Activated T-helper 9 cell treated with anti-CD3 and anti-CD28 coated beads, Interleukin-2, amount 50 U/mL, for 16 hours (primary cell): Measurements from ENCODE around the gene SAMD14.

Source experiments
- DNase-seq: peaks from one replicate; pipeline ENCODE4 v3.0.0-alpha.2; 2020; ENCODE audit warnings: low read depth

The SAMD14 gene

DNA sequence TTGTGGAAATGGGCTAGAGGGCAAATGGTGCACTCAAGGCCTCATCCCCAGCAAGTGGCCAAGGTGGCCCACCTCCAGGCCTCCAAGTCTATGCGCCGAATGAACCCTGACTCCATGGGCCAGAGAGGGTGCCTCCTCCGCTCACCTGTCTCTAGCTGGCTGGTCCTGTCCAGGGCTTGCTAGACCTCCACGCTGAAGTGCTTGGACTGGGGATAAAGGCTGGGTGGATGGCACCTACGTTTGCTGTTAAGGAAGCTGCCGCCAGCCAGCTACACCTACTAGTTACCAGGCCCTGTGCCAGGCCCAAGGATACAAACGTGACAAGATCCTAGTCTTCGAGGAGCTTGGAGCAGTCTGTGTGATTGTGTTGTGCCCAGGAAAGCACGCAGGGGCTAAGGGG is 35.1 kb upstream of the SAMD14 start:
- no peak for DNase-seq

DNA sequence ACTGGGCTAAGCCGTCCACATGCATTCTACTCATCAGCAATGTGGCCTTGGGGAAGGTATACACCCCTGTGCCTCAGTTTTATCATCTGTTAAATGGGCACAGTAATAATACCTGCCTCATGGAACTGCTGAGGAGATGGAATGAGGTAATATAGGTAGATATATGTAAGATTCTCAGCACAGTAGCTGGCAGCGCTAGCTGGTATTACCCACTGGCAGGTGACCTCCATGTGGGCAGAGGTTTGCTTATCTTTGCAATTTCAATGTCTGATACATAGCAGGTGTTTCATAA is 34.7 kb upstream of the SAMD14 start:
- DNase-seq: no peak

DNA sequence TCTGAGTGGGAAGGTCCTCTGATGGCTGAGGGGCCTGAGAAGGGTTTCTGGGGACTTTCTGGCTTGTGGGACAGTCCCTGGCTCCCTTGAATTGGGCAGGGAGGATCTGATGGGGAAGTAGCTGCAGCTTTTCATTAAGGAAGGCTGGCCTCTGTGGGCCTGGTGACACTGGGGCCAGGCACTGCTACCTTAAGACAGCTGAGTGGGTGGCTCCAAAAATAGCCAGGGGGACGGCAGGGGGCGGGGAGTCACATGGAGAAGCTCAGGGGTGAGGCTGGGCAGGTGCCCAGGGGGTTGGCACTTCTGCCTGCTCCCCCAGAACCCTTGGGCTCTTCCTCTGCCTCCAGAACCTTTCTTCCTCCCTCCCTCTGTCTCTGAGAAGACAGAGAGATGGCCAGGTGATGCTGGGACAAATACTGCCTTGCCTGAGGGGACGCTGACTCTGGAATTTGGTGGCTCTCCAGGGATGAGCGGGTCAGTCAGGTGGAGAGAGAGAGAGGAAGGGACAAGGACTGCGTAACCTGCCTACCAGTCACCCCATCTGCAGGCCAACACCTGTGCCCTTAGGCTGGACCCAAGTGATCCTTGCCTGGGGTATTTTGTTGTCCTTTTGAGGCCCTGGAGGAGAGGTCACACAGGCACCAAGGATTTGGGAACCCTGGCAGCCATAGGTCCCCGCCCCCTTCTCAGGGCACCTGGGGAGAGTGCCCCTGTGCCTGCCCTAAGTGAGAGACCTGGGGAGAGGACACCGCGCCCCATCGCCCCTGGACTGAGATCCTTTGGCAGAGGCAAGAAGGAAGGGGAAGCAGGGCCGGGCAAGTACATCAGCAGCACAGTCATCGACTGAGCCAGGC is 34.1 kb upstream of the SAMD14 start:
- DNase-seq: no peak

DNA sequence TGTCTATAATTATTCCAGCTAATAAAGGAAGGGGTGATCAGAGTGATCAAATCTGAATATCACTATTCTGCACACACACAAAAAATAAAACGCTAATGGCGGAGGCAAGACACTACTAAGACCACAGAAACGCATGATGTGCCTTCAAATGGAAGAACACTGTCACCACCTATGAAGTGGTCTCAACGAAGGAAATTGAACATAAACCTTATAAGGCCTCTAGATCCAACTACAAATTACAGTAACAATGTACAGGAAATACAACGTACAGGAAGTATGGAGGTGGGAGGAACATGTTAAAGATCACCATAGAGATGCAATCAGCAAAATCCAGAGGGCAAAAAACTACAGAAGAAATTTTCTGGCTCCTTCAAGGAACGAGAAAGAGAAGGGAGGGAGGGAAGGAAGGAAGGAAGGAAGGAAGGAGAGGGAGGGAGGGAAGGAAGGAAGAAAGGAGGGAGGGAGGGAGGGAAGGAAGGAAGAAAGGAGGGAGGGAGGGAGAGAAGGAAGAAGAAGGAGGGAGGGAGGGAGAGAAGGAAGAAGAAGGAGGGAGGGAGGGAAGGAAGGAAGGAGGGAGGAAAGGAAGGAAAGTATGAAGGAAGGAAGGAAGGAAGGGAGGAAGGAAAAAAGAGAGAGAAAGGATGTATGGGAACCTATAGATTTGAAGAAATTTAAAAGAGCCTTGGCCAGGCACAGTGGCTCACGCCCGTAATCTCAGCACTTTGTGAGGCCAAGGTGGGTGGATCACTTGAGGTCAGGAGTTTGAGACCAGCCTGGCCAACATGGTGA is 32.7 kb upstream of the SAMD14 start:
- no peak for DNase-seq

DNA sequence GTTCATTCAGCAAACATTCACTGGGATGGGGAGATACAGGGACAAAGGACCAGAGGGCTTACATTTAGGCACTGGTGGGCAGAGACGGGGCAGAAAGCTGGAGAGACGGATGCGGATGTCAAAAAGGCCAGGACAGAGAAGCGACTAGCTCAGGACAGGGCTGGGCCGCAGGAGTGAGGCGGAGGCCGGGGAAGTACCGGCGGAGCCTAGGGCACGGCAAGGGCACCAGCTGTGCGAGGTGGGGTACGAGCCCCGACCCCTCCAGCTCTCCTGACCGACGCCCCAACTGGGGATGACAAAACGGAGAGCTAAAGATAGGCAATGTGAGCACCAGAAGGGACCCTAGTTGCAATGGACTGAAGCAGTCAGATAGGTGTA is 31.9 kb upstream of the SAMD14 start:
- no peak for DNase-seq

DNA sequence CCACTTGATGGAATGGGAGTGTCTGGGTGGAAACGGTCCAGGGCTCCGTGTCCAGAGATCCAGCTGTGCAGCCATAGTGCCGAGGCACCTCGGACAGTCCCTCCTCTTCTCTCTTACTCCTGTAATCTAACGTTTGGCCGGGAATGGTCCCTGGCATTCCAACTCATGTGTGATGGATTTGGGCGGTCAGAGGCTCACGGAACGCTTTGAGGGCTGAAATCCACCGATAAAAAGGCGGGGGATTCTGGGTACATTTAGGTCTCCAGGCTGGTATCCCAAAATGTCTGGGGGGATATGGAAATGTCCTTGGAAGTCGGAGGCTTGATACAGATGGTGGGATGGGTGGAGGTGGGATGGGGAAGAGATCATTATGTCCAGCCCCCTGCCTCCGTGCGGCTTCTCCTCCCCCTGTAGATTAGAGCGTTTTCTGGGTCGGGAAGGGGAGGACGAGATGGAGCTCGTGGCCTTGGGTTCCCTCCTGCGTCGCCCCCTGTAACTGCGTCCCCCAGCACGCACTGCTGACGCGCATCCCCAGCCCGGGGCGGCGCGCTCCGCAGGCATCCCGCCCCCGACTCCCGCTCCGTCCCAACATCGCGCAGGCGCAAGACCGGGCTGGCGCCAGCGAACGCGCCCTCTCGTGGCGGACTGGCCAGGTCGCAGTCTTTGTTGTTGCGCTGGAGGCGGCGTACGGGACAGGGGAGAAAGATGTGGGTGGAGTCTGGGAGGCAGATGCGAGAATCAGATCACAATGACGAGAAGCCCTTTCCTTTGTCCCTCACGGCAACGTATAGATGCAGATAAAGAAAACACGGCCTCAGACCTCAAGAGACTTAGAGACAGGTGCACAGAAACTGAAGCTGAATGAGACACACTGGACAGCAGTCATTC is 31.3 kb upstream of the SAMD14 start:
- DNase-seq: peak; percentile 93

DNA sequence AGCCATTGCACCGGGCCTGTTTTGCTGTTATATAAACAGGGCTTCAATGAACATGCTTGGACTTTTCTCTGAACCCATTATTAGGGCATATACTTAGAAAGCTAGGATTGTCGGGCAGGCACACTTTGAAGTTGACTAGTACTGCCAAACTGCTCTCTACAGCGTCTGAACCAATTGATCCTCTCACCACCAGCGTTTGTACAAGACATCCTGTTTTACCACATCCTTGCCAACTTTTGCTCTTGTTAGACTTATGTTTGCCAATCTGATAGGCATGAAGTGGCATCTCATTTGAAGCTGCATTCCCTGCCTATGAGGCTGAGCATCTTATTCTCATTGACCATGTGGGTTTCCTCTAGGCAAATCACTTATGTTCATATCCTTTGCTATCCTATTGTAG is 27.9 kb upstream of the SAMD14 start:
- DNase-seq: no peak

DNA sequence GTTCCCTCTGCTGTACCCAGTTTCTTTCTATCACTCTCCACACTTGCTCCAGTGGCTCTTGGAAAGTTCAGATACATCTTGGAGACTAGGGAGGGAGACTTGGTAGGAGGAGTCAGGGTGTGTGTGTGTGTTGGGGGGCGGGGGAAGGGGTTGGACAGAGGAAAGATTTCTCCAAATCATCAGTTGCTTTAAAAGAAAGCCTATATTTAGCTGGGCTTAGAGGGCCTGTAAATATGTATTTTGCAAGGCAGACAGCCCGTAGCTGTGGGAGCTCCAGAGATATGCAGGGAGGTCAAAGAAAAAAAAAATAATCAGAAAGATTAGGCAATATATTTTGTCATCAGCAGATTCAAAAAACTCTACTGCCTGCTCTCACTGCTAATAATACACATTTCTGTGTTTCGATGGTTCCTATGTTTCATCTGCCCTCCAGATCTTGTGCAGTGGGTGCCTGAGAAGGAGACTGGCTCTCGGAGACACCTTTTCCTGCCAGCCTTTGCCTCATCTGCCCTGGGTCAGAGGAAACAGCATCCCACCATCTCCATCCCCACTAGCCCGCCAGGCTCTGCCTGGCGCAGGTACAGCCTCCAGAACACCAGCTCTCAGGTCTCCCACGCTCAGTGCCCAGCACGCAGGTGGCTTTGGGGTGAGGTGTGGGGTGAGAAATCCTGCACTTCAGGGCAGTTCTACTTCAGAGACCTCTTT is 25.3 kb upstream of the SAMD14 start:
- DNase-seq: no peak

DNA sequence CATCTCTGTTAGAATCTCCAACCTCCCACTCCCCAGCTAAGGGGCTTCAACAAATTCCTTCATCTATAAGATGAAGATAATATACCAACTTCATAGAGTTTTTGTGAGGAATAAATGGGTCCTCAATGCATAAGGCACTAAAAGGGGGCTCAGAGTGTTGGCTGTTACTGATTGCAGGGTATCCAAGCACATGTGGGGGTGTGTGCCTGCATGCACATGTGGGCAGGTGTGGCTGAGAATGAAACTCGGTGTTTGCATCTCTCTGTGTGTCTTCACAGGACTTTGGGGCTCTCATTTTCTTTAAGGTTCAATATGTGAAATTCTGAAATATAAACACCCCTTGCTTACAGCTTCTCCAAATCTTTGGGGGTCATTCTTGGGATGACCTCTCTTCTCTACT is 24.6 kb upstream of the SAMD14 start:
- DNase-seq: no peak

DNA sequence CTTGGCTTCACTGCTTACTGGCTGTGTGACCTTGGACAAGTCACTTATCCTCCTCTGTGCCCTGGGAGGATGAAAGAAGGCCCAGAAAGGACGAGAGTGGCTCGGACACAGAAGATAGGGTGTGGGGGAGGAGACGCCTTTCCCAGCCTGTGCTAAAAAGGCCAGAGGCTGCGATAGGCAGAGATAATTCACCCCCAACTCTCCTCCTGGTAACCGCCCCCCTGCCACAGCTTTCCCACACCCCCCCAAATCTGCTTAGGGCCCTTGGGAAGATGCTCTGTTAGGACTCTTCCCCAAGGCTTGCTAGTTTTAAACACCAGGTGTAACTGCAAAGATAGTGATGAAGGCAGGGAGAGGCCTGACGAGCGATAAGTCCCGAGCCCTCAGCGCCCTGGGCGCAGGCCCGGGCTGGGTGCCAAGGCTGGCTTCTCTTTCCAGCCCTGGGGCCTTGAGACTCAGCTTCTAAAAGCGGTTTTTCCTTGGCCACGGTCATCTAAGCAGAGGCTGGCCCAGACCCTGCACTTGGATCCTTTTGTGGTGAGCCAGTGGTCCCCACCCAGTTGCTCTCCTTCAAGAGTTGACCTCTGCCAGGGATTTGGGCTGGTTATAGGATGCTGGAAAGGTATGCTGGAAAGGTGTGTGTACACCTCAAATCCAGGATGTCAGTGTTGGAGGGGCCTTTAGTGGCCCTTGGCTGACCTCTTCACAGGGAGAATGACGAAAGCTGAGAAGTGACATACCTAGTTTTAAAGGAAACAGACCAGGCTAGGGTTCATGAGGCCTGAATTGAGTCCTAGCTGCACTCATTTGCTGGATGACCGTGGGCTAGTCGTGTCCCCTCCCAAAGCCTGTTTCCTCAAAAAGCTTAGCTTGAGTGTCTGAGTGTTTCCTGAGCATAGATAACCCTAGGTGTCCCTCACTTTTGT is 24.0 kb upstream of the SAMD14 start:
- no peak for DNase-seq

DNA sequence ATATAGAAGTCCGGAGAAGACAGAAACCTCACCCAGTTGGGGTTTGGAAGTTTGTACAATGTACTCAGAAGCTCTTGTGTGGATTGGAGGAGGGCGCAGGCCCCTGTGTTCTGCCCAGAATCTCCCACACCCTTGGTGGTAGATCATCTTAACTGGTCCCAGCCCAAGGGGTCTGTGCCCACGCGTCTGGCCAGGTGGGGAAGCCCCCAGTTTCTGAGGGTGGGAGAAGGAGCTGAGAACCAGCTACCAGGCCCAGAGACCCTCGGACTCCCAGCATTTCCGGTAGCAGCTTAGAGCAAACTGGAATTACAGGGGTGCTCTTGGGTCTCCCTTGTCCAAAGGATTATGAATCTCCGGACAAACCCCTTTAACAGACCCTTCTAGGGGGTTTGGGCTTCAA is 22.8 kb upstream of the SAMD14 start:
- no peak for DNase-seq

DNA sequence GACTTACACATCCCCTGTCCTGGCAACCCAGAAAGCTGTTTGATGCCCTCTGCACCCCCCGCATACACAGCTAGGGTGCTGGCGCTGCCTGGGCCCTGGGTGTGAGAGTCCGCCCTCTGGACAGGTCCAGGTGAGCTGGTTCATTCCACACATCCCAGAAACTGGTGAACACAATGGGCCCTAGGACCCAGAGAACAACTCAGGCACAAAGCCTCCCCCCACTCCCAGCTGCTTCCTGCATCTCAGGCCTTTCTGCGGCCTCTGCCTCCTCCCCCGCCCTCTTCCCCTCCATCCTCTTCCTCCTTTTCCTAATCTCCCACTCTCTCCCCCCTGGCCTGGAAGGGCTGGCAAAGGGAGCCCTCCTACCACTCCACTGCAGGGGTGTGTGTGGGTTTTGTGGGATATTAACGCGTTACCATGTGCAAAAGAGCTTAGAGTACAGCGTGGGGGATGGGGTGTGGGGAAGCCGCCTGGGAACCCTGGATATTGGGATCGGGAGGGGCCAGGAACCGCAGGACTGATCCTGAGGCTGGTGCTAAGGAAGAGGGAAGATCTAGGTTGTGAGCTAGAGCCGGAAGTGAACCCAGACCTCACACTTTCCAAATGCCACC is 22.1 kb upstream of the SAMD14 start:
- no peak for DNase-seq

DNA sequence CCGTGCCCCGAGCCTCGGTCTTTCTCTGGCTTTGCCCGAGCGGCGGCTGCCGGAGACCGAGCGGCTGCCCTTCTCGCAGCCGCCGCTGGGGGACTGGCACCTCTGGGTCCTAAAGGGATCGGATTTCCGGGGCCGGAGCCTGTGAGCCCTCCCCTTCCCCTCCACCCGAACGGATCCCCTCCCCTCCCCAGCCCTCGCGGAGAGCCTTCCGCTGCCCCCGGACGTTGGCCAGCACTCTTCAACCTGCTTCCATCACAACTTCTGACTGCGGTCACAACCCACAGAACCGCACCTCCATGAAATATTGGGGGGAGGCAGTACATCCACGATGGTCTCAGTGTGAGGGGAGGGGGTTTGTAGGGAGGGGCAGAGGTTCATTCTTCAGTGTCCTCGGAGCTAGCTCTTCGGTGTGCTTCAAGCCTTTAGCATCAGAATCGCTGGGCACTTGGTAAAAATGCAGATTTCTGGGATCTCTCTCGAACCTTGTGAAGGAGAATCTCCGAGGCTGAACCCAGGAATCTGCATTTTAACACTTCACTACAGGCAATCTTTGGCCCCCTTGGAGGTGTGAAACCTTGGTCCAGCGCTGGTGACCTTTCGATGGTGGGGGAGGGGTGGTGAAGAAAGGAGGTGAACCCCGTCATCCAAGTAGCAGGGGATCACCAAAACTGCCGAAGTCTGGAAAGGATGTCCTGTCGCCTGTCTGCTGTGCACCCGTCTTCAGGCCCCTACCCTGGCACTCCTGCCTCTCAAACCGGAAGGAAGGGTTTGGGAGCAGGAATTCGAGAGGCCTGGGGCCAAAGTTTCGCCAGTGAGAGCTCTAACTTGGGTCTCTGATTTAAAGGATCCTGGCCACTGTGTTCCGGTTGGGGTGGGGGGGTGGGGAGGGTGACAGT is 21.3 kb upstream of the SAMD14 start:
- DNase-seq: peak; percentile 81

DNA sequence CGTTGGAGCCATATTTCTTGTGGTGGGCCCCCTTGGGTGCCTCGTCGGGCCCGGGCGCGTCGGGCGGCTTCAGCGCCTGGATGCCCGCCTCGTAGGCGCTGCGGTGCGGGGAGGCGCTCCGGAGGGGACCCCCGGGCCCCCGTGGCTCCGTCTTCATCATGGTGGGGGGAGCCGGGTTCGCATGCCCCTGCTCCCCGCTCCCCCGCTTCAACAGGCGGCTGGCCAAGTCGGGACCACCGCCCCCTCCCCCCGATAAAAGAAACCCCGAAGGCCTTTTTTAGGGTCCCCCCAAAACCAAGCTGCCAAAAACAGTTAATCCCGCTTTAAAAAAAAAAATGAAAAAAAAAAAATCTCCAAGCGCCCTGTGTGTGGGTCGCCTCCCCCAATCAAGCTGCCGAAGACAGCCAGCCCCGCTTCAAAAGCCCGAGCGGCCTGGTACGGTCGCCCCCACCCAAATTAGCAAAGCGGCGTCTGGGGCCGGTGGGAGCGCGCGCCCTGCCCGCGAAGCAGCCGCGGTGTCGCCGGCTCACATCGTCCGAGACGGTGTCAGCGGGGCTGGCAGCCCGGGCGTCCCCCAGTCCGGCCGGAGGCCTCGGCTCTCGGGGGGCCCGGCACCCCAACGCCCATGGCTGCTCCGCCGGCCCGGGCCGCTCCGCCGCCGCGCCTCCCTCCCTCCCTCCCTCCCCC is 20.5 kb upstream of the SAMD14 start, which contains the start of gene PPP1R9B:
Gene PPP1R9B, minus strand, starts transcription at position 324 of the 687 bp plus-strand sequence. Its CDS starts 164 bp downstream, at position 160.
- DNase-seq: no peak

DNA sequence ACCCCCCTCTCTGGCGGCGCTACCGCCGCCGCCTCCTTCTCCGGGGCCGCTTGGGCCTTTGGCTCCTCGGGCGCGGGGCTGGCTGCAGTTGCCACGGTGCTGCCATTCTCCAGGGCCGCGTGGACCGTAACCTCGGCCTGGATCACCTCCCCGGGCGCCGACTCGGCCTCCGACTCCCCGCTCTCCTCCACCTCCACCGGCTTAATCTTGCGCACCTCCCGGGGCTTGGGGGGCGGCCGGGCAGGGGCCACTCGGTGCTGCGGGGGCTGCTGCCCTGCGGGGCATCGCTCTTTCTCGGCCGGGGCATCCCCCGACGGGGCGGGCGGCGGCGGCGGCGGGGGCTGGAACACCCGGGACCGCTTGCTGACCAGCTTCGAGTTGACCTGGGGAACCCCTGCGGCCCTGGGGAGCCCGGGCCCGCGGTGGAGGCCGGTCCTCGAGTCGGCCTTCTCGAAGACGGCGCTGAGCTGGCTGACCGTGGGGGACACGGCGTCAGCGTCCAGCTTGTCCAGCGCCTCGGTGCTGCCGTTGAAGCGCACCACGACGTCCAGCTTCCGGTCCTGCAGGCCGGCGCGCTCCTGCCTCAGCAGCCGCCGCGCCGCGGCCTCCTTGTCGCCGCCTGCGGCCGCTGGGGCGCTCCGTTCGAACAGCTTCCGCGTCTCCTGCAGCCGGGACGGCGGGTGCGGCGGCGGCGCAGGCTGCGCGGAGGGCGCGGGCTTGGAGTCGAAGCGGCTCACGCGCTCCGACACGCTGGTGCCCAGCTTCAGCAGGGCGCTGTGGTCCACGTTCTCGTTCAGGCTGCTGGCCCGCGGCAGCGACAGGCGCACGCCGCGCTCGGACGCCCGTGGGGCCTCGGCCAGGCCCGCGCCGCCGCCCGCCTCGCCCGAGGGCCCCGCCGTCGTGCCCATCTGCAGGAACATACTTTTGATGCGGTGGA is 19.7 kb upstream of the SAMD14 start:
- DNase-seq: peak; percentile 50

DNA sequence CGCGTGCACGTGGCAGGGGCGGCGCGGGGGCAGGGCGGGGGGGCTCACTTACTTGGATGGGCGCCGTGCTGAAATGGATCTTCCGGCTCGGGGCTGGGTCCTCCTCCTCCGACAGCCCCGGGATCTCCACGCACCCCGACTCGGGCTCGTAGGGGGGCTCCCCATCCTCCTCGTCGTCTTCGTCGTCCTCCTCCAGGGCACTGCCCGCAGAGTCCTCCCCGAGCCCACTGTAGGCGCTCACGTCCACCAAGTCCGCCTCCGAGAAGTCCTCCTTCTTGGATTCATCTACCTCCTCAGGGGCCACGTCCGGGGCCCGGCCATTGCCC is 19.1 kb upstream of the SAMD14 start:
- DNase-seq: no peak

DNA sequence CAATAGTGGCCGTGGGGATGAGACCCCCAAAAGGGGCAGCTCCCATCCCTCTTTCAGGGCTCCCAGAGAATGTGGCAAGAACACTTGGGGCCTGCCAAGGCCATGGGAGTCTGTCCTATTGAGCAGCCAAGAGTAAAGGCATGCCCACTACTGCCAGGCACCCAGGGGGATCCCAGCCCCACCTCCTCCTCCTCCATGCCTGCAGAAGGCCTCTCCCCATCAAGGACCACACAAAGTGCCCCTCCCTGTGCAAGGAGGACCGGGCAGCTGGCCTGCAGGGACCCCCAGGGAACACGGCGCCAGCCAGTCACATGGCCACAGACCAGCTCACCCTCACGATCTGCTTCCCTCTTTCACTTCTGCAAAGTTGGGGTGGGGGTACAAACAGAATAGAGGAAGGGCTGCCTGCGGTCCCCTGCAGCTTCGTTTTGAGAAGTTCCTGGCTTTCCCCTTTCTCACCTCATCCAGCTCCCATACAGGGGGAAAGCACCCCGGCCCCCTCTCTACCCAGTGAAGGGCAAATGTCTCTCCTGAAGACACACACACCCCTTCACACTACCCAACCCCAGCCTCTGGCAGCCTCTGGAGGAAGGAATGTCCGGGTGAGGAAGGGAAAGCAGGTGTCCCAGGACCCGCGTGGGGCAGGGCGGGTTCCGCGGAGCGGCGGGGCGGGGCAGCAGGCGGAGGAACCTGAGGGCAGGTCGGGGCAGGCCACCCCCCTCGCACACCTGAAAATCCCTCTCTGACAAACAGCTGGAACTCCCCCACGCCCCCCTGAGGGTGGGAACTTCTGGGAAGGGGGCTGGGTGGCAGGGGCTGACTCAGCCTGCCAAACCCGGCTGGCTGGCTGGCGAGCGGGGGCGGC is 18.5 kb upstream of the SAMD14 start:
- peak; percentile 77 for DNase-seq
